Activated CD8-positive, alpha-beta memory T cell treated with anti-CD3 and anti-CD28 coated beads, Interleukin-2, amount 50 U/mL, for 1 hour (primary cell): ENCODE results near the gene LCN6.

ENCODE experiments used
- DNase-seq: peaks from one replicate; pipeline ENCODE4 v3.0.0-alpha.2; 2020; ENCODE audit errors: extremely low read depth

Gene LCN6

DNA sequence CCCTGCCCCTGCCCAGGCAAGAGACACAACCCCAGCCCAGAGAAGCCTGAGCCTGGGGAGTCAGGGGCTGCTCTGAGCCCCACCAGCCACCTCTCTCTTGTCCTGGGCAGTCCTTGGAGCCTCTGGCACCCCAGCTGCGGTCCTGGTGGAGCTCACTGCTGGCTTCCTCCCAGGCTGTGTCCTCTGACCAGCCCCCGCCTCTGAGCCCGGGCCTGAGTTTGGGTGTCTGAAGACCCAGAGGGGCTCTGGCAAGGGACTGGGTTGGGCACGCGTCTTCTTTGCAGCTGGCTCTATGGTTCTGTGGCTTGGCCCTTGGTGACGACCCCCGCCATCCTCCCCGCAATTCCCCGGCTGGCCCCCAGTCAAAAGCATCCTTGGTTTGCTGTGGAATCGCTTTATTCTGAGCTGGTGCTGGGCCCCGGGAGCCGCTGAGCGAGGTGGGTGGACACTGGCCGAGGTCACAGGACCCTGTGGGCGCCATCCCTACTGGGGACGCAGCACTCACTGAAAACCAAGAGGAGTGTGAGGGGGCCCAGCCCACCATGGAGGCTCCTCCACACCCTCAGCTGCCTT, 4.6 kb downstream of the LCN6 start:
- DNase-seq, result no peak

DNA sequence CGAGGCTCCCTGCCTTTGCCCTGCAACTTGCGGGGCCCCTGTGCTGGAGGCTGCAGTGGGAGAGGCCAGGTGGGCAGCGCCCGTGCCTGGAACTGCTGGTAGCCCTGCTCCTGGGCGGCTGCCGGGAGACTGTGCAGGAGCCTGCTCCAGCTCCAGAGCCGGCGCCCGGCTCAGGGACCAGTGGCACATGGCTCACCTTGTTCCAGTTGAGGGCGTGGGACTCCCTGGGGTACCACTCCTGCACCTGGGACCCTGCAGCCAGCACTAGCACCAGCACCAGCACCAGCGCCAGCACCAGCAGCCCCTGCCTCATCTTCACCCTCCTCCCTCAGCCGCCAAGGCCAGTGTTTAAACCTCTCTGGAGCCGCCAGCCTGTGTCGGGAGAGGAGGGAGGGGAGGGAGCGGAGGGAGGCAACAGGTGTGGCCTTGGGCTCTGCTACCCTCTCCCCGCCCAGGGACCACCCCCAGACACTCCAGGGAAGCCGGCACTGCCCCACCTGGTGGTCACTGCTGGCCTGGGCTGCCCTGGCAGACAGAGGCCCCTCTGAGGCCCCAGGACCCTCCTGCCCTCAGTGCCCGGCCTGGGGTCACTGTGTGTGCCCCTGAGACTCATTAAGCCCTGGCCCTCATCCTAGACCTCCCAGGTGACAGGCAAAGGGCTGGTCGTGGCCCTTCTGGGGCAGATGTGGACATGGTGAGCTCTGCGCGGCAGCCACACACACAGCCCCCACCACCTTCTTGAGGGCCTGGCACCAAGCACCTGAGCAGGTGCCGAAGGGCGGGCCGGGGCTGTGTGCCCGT, 5.5 kb downstream of the LCN6 start, which contains the start of gene LCN10:
LCN10 (minus strand) TSS at position 350 of the 801 bp plus-strand sequence; CDS start at position 313, 37 bp downstream.
- no peak for DNase-seq

DNA sequence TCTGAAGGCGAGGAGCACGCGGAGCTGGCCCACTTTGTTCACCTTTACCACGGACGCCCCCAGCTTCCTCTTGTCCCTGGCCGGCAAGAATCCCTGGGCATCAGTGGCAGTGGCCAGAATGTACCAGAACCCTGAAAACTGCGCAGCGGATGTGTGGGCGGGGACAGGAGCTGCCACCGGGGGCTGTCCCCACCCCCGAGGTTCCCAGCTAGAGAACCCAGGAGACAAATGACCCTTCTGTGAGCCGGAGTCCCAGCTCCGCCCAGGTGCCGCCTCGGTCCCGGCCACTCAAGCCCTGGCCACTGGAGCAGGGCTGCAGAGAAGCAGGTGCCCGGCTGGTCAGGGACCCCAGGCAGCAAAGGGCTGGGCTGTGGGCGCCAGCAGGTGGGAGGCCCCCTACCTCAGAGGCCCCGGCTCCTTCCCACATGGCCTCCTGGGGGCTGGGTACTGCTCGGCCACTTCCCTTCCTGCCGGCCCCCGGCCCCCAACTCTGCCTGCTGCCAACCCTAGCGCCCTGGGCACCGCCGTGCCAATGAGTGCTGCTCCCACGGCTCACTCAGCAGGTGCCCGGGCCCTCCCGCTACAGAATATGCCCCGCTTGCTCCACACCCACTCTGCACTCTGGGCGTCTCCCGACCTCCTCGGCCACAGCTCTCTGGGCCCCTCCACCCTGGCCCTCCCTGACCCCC, 6.3 kb downstream of the LCN6 start:
- no peak for DNase-seq

DNA sequence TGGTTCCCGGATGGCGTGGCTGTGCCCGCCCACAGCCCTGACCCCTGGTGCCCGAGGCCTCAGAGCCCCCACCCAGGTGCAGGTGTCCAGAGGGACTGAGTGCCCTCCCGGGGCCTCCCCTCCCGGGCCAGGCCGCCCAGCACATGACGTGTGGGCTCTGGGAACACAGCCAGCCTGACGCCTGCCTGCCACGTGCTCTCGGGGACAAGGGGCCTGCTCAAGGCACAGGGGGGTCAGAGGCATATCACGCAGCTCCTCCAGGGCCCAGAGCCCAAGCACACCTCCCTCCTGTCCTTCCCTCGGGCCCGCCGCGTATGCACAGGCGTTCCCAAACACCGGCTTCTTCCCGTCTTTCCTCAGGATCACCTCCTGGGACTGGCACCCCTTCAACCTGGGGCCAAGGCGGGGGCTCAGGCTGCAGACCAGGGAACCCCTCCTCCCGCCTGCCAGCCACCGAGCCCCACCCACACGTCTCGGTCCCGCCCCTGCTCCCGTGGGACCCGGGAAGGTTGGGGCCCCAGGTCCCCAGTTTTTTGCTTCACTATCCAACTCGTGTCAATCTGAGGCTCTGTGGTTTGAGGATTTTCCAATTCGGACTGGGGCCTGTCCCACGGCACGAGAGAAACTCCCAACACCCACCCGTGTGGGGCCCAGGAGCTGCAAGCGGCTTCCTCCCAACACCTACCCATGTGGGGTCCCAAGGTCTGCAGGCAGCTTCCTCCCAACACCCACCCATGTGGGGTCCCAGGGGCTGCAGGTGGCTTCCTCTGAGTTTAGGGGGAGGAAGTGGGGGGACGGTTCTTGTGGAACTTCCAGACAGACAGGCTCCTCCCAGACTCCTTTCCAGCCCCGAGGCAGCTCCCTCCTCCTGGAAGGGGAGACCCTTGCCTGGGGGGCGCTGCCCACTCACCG, 7.1 kb downstream of the LCN6 start:
- DNase-seq, result no peak

DNA sequence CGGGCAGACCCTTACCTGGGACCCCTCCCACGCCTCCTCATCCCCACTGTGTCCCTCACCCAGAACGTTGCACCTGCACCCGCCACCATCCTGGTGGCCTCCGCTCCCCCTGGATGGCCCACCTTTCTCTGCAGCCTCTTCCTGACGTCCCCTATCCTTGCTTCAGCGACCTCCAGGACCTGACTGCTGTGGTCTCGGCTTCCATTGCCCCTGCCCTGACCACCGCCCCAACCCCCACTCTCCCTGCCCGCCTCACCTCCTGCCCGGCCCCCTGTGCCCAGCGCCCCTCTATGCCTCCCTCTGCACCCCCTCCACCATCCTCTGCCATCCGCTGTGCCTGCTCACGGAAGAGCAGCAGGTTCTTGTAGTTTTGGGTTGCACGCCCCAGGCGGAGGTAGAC, 7.8 kb downstream of the LCN6 start:
- DNase-seq, result no peak

DNA sequence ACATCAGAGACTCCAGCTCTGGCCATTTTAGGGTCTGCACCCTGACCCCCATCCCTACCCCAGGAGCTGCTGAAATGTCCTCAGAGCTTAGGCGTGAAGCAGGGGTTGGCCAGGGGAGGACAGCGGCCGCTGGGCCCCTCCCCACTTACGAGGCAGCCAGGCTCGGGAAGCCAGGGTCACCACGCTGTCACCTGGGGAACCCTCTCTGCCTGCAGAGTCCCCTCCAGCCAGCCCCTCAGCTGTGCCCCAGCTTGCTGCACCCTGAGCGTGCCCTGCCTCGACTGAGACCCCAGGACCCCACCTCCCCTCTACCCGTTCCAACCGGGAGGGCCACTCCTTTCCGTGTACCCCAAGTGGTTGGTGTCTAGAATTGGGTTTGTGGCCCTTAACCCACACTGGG, 8.3 kb downstream of the LCN6 start:
- DNase-seq, result no peak

DNA sequence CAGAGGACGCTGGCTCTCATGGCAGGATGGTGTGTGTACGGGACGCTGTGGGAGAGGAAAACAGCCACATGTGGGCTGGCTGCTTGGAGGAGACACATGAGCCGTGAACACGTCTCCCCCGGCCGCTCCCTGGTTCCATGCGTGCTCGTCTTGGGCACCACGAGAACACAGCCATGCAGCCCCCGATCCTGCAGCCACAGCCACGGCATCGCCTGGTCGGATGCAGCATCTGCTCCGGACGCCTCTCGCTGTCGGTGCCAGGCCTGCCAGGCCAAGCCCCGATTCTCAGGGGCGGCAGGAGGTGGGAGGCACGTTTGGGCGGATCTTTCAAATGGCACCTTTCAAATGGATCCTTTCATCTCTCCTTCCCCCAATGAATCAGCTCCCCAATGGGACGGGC, 8.8 kb downstream of the LCN6 start:
- DNase-seq, result no peak

DNA sequence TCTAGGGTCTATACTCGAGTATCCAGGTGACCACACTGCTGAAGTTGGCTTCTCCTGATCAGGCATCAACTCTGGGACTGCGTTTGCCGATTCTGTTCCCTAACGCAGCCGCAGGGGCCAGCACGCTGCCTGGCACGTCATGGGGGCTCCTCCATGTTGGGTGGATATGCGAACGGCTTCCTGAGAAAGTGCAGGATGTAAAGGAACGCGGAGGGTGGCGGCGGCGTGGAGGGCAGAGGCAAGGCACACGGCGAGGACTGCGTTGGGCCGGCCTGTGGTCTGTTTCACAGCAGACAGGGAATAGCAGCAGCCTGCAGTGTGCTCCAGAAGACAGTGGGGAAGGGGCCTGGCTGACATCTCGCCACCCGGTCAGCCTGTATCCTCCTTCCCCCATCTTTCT, 9.4 kb downstream of the LCN6 start:
- no peak for DNase-seq

DNA sequence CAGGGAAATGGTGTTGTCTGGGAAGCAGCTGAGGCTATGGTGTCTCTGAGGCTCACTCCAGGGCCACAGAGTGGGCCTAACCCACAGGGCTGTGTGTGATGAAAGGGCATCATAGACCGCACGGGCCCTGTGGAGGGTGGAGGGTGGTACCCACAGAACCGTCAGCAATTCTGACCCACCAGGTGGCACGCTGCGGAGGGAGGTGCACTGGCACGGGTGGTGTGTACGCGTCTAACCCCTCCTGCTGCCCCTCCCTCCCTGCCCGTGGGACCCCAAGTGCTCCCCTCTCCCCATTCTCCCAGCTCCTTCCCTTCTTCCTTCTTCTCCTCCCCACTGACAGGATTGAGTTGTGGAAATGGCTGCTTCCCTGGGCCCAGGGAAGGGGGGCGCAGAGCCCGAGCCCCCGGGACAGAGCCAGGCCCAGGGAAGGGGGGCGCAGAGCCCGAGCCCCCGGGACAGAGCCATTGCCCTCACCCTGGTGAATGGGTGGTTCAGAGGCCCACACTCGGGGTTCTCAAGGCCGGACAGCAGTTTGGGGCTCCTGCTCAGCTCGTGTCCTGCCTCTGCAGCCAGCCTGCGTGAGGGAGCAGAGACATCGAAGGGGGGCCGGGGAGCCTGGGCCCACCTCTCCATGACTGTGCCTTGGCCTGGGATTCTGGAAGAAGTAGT, 12.4 kb downstream of the LCN6 start:
- DNase-seq, result no peak

DNA sequence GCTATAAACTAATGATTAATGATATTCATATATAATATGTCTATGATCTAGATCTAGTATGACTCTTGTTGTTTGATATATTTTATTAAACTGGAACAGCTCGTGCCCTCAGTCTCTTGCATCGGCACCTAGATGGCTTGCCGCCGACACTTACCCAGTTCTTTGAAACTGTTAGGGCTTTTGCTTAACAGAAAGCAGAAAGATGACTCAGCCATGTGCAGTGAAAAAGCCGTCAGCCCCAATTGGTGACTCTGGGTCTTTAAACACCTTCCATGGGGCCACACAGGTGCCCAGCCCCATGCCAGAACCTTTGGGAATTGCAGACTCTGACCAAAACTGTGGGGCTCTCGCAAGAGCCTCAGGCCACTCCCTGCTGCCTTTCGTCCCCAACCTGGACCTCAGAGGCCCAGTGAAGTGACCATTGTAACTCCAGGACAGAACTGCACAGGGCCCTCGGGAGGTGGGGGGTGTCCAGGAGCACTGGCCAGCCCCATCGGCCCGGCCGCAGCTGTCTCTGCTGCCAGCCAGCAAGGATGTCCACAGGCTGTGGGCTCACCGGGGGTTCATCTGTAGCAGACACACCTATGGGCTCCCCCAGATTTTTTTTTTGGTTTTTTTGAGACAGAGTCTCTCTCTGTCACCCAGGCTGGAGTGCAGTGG, 13.4 kb downstream of the LCN6 start:
- no peak for DNase-seq

DNA sequence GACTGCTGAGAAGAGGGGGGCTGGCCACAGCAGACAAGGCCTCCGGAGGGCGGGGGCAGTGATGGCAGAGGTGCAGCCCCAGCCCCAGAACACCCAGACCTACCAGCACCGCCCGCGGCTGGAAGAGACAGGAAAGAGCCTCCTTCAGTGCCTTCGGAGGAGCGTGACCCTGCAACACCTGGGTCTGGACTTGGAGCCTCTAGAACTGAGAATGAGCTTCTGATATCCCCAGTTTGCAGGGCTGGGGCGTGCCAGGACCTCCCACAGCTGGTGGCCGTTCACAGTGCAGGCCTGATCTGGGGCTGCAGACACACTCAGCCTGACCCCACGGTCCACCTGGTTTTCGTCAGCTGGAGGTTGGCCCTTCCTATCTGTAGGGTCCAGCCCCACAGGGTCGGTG, 14.7 kb downstream of the LCN6 start:
- no peak for DNase-seq

DNA sequence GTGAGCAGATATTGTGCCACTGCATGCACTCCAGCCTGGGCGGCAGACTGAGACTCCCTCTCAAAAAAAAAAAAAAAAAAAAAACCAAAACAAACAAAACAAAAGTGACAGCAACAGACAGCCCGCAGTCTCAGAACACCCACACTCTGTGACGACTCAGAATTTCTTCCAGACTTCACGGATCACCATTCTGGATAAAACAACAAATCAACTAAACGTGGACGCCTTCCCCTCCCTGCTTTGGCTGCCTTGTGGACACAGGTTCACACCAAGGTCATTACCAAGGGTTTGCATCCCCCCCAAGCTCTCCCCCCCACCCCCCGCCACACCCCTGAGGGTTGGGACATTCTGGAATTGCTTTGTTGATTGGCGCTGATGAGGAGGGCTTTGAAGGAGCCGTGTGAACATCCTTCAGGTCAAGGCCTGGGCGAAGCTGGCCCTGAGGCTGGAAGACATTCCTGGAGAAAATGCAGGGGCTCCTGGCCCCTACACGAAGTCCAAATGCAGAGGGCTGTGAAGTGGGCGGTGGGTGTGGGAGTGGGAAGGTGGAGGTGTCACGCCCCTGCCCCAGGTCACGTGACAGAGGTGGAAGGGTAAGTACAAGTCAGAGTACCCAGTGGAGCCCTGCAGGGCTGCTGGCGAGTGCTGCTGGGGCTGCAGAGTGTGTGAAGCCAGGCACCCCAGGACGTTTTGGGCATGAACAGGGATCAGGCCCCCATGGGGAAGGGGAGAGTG, 15.7 kb downstream of the LCN6 start:
- DNase-seq, result no peak

DNA sequence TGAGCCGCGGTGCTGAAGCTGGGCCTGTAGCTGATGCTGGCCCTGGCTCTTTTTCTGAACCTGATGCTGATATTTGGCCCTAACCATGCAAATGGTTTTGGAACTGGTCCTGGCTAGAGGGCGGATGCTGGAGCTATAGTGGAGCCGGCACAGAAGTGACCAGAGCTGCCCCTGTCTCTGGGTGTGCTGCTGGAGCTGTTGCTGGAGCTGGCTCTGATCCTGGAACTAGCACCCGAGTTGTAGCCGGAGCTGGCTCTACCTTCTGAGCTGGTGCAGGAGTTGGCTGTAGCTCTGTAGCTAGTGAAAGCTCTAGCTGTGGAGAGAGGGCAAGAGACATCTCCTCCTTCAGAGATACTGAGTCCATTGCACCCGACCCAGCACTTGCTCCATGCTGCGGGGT, 18.4 kb downstream of the LCN6 start:
- DNase-seq, result no peak

DNA sequence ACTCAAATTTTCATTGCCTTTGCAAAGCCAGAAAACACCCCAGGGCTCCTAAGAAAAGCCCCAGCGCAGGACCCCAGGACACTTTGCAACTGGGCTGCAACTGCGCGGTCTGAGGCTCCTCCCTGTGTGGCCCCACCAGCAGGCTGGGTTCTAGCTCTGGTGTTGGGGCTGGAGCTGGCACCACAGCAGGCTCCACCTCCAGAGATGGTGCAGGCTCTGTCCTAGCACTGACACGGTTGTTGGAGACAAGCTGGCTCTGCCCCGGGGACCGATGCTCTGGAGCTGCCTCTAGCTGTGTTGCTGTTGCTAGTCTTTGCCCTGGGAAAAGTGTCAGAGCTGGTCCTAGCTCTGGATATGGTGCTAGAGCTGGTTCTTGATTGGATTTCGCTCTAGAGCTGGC, 19.2 kb downstream of the LCN6 start:
- no peak for DNase-seq

DNA sequence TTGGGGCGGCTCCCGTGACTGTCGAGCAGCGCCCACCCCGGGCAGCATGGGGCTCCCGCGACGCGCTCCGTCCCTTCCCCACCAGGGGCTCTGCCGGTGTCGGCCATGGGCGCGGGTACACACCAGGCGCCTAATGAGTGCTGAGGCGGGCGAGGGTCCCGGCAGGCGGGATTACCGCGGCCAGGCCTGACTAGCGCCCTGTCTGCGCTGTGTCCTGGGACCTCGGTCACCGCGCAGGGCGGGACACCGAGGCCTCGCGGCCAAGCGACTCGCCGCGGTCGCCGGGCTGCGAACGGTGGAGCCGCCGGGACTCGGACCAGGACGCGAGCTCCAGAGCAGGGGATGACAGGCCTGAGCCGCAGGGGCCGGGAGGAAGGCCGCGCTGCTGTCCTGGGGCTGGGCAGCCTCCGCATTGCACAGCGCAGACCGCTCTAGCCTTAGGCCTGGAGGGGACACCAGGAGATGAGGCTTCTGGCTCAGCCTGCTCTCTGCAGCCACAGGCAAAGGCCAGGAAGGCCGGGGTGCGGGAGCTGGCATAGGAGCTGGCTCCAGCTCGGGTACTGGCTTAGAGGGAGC, 19.7 kb downstream of the LCN6 start:
- DNase-seq, result no peak

DNA sequence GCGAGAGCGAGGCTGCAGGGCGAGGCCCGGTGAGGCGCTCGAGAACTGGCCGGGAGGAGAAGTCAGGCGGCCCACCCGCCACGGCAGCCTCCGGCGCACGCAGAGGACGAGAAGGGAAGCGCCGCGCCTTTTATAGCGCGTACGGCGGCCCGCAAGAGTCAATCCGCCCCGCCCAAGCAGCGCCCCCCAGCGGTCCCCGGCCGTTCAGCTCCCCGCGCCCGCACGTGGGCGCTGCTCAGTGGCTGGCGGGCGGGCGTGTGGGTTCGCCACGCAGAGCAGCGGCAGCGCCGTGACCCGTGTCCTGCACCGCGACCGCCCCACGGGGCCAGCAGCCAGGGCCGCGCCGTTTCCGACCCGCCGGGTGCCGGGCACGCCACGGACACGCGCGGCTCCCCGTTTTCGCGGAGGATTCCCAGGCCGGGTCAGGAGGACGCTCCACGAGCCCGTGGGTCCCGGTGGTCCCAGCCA, 20.2 kb downstream of the LCN6 start:
- DNase-seq, result peak; percentile 84

DNA sequence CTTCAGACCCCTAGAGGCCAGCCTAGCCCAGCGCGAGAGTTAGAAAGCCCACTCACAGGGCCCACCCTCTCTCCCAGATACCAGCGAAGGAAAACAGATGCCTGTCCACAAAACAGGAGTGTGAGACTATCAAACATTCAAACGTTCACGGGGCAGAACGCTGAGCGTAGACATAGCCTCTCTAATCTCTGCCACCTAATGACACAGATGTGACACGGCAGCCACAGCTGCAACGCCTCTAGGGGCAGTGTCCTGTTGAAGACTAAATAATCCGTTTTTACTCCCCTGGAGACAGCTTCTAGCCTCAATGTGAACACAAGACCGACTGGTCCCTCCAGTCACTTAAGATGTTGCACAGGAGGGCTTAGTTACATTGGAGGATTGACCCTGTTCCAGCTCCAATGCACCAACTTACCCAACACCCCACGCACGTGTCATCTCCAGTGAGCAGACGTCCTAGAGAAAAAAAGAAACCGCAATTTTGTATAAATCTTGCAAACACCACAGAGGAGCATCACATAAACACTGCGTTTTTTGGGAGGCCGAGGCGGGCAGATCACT, 21.6 kb downstream of the LCN6 start:
- no peak for DNase-seq

DNA sequence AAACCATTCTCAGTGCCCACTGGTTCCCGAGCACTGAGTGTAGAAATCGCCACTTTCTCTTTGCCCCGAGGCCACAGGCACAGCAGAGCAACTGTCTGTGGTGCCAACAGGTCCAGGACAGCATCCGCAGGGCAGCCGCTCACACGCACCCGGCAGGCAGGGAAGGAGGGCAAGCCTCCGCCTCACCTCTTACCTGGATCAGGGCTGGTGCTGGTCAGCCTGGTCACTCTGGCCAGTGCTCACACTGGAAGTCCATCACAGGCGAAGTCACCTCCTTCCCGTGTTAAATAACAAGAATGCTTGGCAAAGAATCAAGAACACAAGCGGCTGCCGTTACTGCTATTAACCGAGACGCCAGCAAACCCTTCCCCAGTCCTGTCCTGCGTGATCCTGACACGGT, 22.2 kb downstream of the LCN6 start:
- no peak for DNase-seq

DNA sequence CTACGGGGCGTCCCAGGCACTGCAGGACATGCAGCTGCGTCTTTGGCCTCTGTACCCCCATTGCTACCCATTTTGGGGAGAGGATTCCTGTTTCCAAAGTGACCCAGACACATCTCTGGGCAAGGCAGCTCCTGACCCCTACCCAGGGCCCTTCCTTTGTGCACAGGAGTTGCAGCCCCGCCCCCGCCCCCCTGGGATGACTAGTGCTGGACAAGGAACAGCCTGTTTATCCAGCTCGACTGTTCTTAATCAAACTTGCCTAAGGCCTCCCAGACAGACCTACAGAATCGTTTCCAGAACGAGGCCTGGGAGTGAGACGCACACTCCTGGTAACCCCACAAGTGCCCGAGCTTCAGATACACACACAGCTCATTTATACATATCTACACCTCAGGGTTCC, 22.7 kb downstream of the LCN6 start:
- no peak for DNase-seq
